Pancreas (tissue), 10 donors: Measurements from ENCODE around the gene CTNNA2. TPM values are rescaled to one million over a fixed set of nuclear protein-coding genes. Genes with fewer than 3 reads are reported as not detected.
A peak's percentile ranks its signal among the peaks of the same experiment; 100 is the strongest.

ENCODE experiments used
- ATAC-seq, 4 donors: fragments of 200-7000 bp; cut with Tn5 transposase; one replicate each; pipeline versions ENCODE4 v1.8.0 to v1.9.1; 2020; ENCODE audit warnings: mild to moderate bottlenecking in 4 of 4, moderate library complexity in 4 of 4
- DNase-seq, 6 donors: peaks; one replicate each; pipeline ENCODE4 v3.0.0-alpha.2; 2020
- FAIRE-seq: peaks from 2 replicates; lab custom pipeline; 2012; peaks lifted over from hg19 to GRCh38; lab: Jason Lieb, UNC
- H3K27ac ChIP-seq, 4 donors: fragments of 200-600 bp; sonication (generic); 1 replicate in 3 of 4; 2 replicates in 1 of 4; pipeline versions ENCODE4 v1.5.0 to v1.8.0; 2020
- H3K27me3 ChIP-seq, 4 donors: fragments of 200-600 bp; one replicate each; pipeline ENCODE4 v1.8.0; 2021
- H3K36me3 ChIP-seq, 3 donors: fragments of 200-600 bp; sonication (generic) in 1 of 3; one replicate each; pipeline versions ENCODE4 v1.5.0 to v1.8.0; 2020 to 2021
- H3K4me1 ChIP-seq, 3 donors: fragments of 200-600 bp; one replicate each; pipeline ENCODE4 v1.8.0; 2021
- H3K4me3 ChIP-seq, 4 donors: fragments of 200-600 bp; sonication (generic) in 2 of 4; one replicate each; pipeline versions ENCODE4 v1.5.0 to v1.8.0; 2020 to 2021
- H3K9me3 ChIP-seq, 4 donors: fragments of 200-600 bp; one replicate each; pipeline ENCODE4 v1.8.0; 2021
- CTCF ChIP-seq, 4 donors: fragments of 200-600 bp; sonication (generic) in 3 of 4; IDR thresholded peaks; one replicate each; pipeline versions ENCODE4 v1.5.0 to v1.8.0; 2021; ENCODE audit warnings: antibody characterized with exemption in 4 of 4
- WGBS, 2 donors: extraction: QIAGEN DNeasy Blood & Tissue Kit; methylation state at CpG; one replicate each; pipeline ENCODE4 v1.1.7; 2013; 5-methylcytosine and 5-hydroxymethylcytosine counted together
- intact Hi-C, 3 donors: fragments of 100-400 bp; cut with DNase I; formaldehyde crosslinking; loops; one replicate each; pipeline versions ENCODE4 v1.11.1 to v1.14.2; 2022
- polyA plus RNA-seq, 2 donors: library from polyadenylated mRNA; stranded (reverse); fragments of 200-250 nt; gene quantifications; one replicate each; pipeline ENCODE4 v1.2.3, GENCODE V29; 2013
- total RNA-seq, 6 donors: library from RNA; stranded (reverse); fragmentation: NEBNext Ultra II Directional in 4 of 6; extraction: Animal tissue kit (Norgen Biotek cat#: 25700) in 4 of 6; gene quantifications; one replicate each; pipeline versions ENCODE4 v1.2.1 to v1.2.4, GENCODE V29; 2021 to 2023
- donor health status: healthy with polysubstance abuse.
- donor health status: DM: no; HTN: no; CAD: no; lungs with moderate emphysema.
- donor health status: DM: no; HTN: no; CAD: no.
- donor health status: control.
- donor health status: control.
- donor health status: Bipolar disorder and iron deficiency.
- donor health status: DM: yes; HTN: yes; CAD: no.
- donor health status: DM: no; HTN: no; CAD: no.
- donor health status: DM: no; HTN: no; CAD: no.
- donor health status: DM: yes; HTN: yes; CAD: no.

CTNNA2 gene
- total and polyA plus RNA-seq, 8 donors = 0.25 to 12.1 (median 2.1) TPM

GRCh38 chr2:80059447-80059846, 546.6 kb downstream of the CTNNA2 start:
- 51 to 61% methylated on average over 5 of the region's 5 CpGs for WGBS, 2 donors

GRCh38 chr2:80061881-80062280, 549.0 kb downstream of the CTNNA2 start:
- no peak for ATAC-seq
- no peak overlapping the region for H3K27ac ChIP-seq
- intact Hi-C loops = no loop called here
- no peaks in the 10 kb centered on the region for H3K36me3 ChIP-seq
- FAIRE-seq = no peak
- TF ChIP-seq CTCF (IDR thresholded peaks at IDR 0.05) = no peak
- no peaks in the 10 kb centered on the region for H3K9me3 ChIP-seq
- no peak overlapping the region for H3K4me3 ChIP-seq
- H3K27me3 ChIP-seq = no peaks in the 10 kb centered on the region
- no peak for DNase-seq
- H3K4me1 ChIP-seq = no peaks in the 10 kb centered on the region

More at GRCh38 chr2:80059447-80059846, 546.6 kb downstream of the CTNNA2 start:
- intact Hi-C loops = no loop called here
- H3K4me1 ChIP-seq = no peaks in the 10 kb centered on the region
- no peaks in the 10 kb centered on the region for H3K36me3 ChIP-seq
- no peaks in the 10 kb centered on the region for H3K9me3 ChIP-seq
- ATAC-seq = peak in 2 of 4 donors; percentile 56 to 74
- no peak for FAIRE-seq
- no peak for DNase-seq
- no peak overlapping the region for H3K4me3 ChIP-seq
- H3K27me3 ChIP-seq = no peaks in the 10 kb centered on the region
- no peak overlapping the region for H3K27ac ChIP-seq
- no peak for TF ChIP-seq CTCF (IDR thresholded peaks at IDR 0.05)

- no peaks in the 10 kb centered on the region for H3K9me3 ChIP-seq
- intact Hi-C loops = no loop called here
- no peak overlapping the region for H3K4me3 ChIP-seq
- H3K27me3 ChIP-seq = no peaks in the 10 kb centered on the region
- H3K27ac ChIP-seq = no peak overlapping the region
- no peaks in the 10 kb centered on the region for H3K4me1 ChIP-seq
- TF ChIP-seq CTCF (IDR thresholded peaks at IDR 0.05) = no peak
- ATAC-seq (no peak), FAIRE-seq (no peak), DNase-seq (no peak)
- H3K36me3 ChIP-seq = no peaks in the 10 kb centered on the region
Observed at GRCh38 chr2:80062298-80062697, 549.4 kb downstream of the CTNNA2 start.

GRCh38 chr2:80068038-80068731, 555.3 kb downstream of the CTNNA2 start:
- ATAC-seq (no peak), FAIRE-seq (no peak), DNase-seq (no peak)
- Histone ChIP-seq H3K9me3 (no peaks in the 10 kb centered on the region), H3K4me3 (no peak overlapping the region), H3K27ac (no peak overlapping the region), H3K27me3 (no peaks in the 10 kb centered on the region), H3K4me1 (no peaks in the 10 kb centered on the region), H3K36me3 (no peaks in the 10 kb centered on the region)
- TF ChIP-seq CTCF (IDR thresholded peaks at IDR 0.05) = no peak
- WGBS, 2 donors = 52 to 71% methylated on average over 4 of the region's 4 CpGs
- intact Hi-C loops = no loop called here

GRCh38 chr2:80070587-80070986, 557.7 kb downstream of the CTNNA2 start:
- intact Hi-C loops = no loop called here
- Histone ChIP-seq H3K27ac (no peak overlapping the region), H3K4me3 (no peak overlapping the region), H3K4me1 (no peaks in the 10 kb centered on the region), H3K36me3 (no peaks in the 10 kb centered on the region), H3K9me3 (no peaks in the 10 kb centered on the region), H3K27me3 (no peaks in the 10 kb centered on the region)
- FAIRE-seq (no peak), DNase-seq (no peak), ATAC-seq (no peak)
- no peak for TF ChIP-seq CTCF (IDR thresholded peaks at IDR 0.05)
- 63 to 80% methylated on average over 4 of the region's 4 CpGs for WGBS, 2 donors
